GM18858 (cell line): ENCODE measurements around the gene REC114.
"Not testable (repeated sequence)": the region's sequence is repeated elsewhere in the genome, so short reads cannot be mapped to it uniquely, and the experiment has no call there.

Experiments
- ATAC-seq: cut with Tn5 transposase; IDR thresholded peaks from one replicate; pipeline ENCODE4 v1.9.1; 2021; ENCODE audit not compliant: unreplicated experiment

The REC114 gene

DNA sequence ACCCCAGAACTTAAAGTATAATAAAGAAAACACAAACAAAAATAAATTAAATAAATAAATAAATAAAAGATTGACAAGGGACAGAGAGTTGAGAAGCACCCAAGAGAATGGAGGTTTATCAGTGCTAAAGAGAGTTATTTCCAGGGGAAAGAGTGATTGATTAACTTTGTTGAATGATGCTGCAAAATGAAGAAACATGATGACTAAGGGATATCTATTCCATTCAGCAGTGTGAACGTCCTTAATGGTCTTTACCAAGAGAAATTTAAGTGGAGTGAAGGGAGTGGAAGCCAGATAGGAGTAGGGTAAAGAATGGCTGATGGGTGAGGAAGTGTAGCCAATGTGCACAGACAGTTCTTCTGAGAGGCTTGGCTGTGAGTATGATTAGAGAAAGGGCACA, 11.1 kb downstream of the REC114 start:
- ATAC-seq, result no peak

DNA sequence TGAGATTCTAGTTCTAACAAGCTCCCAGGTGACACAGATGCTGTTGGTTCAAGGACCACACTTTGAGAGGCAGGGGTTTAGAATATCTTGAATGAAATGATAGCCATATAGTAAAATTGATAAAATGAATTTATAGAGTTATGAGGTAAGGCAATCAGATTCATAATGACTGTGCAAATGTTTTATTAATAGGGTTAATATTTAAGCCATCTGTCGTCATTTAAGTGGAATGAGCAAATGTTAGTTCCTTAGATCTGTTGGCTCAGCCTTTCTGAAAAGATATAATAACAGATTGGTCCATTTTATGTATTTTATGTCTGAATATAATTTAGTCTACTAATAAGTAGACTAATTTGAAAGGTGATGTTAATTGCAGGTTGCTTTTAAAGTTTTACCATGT, 12.9 kb downstream of the REC114 start:
- ATAC-seq, result no peak

DNA sequence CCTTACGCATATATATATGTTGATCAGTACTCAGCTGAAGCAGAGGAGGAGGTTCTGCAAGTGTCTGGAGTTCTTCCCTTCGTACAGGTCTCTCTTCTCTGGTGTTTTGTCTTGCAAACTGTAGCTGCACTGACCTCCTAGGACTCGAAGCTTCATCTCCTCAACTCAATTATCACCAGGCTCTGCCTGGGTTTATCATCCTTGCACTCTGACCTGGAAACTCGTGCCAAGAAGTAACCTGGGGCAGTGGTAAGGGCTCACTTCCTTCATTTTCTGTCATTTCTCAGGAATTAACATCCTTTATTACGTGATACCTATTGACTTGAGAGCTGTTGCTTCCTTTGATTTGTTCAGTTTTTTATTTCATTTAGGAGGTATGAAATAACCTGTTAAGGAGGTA, 14.4 kb downstream of the REC114 start:
- ATAC-seq, result no peak

DNA sequence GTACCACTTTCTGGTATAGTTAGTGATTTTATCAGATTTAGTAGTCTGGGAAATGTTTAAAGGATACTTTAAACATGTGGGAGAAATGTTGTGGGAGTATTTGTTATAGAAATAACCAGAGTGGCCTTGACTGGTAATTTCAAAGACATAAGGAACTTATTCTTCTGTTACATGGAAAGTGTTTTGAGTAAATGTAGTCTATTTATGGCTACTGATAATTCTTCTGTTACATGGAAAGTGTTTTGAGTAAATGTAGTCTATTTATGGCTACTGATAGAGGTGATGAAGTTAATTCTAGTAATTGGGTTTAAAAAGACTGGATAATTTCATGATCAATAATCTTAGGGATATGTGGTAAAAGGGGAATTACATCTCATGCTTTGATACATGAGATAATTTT, 17.7 kb downstream of the REC114 start:
- ATAC-seq, result no peak

DNA sequence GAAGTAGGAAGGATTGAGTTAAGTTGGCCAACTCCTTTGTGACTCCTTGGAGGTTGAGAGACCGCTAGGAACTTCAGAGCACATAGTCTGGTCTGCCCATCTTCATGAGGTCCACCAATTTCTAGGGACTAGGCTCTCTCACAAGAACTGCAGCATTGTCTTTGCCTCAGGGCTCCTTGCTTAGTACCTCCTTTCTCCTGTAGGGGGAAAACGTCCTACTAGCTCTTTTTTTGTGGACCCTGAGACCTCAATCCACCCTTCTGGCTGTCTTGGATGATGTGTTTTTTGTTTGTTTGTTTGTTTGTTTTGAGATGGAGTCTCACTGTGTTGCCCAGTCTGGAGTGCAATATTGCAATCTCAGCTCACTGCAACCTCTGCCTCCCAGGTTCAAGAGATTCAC, 21.6 kb downstream of the REC114 start:
- ATAC-seq, result no peak

DNA sequence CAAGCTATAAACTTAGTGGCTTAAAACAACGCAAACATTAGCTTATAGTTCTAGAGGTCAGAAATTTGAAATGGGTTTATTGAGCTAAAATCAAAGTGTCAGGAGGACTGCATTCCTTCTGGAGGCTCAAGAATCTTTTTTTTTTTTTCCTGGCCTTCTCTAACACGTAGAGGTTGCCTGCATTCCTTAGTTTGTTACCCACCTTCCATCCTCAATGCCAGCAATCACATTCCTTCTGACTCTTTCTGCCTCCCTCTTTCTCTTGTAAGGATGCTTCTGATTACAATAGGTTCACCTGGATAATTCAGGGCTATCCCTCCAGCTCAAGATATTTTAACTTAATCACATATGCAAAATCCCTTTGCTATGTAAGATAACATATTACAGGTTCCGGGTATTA, 24.8 kb downstream of the REC114 start:
- ATAC-seq, result no peak

DNA sequence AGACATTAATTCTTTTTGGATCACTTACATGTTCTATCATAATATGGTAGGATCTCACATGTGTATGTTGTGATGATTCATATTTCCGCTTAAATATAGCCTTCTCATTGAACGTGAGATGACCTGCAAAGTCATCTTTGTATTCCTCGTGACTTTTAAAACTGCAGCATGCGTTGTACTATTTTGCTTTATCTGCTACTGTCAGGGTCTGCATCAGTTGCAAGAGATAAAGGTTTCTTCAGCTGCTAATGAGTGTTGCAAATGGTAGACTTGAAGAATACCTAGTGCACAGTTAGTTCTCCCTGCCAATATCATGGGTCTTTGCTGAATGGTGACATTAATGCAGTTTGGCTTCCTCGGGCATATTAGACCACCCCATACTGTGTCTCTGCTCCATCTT, 31.8 kb downstream of the REC114 start:
- ATAC-seq, result no peak

DNA sequence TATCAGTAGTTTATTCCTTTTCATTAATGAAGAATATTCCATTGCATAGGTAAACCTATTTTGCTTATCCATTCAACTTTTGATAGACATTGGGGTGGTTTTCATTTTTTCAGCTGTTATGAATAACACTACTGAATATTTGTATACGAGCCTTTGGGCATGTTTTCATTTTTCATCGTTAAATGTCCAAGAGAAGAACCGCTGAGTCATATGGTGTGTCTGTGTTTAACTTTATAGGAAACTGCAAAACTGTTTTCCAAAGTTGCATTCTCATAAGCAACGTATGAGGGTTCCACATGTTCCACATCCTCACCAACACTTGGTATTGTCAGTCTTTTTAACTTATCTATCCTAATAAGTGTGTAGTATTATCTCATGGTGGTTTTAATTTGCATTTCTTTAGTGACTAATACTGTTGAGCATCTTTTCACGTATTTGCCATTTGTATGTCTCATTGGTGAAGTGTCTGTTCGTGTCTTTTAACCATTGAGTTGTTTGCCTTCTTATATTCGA, 33.8 kb downstream of the REC114 start:
- no peak for ATAC-seq

DNA sequence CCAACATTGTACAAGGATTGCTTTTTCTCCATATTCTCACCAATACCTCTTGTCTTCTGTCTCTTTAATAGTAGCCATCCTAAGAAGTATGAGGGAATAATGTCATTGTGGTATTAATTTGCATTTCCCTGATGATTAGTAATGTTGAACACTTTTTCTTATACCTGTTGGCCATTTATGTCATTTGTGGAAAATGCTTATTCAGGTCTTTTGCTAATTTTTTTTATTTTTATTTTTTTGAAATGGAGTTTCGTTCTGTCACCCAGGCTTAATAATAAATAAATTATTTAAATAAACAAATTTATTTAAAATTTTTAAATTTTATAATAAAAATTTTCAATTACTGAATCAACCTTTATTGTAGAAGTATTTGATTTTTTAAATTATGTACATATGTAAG, 37.1 kb downstream of the REC114 start:
- ATAC-seq, result no peak

DNA sequence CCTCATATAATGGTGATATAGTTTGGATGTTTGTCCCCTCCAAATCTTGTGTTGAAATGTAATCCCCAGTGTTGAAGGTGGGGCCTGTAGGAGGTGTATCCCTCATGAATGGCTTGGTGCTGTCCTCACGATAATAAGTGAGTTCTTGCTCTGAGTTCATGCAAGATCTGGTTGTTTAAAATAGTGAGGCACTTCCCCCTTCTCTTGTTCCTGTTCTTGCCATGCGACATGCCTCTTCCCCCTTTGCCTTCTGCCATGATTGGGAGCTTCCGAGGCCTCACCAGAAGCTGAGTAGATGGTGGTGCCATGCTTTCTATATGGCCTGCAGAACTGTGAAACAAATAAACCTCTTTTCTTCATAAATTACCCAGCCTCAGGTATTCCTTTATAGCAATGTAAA, 39.2 kb downstream of the REC114 start:
- no peak for ATAC-seq

DNA sequence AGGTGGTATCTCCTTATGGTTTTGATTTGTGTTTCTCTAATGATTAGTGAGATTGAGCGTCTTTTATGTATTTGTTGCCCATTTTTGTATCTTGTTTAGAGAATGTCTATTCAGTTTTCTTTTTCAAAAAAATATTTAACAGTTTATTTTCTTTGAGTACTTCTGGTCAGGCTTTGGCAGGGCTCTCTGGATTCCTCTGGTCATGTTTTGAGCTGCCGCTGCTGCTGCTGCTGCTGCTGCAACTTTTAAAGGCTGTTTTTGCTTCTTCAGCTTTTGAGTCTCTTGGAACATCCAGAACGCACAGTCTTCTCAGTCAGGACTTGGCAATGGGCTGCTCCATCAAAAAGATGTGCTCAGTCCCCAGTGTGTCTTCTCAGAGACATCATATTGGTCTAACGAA, 40.1 kb downstream of the REC114 start:
- no peak for ATAC-seq

DNA sequence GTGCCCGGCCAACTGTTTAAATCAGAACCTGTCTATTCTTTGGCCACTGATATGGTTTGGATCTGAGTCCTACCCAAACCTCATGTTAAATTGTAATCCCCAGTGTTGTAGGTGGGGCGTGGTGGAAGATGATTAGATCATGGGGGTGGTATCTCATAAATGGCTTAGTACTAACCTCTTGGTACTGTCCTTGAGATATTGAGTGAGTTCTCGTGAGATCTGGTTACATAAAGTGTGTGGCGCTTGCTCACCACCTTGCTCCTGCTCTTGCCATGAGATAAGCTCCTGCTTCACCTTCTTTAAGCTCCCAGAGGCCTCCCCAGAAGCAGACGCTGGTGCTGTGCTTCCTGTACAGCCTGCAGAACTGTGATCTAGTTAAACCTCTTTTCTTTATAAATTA, 42.4 kb downstream of the REC114 start:
- no peak for ATAC-seq

DNA sequence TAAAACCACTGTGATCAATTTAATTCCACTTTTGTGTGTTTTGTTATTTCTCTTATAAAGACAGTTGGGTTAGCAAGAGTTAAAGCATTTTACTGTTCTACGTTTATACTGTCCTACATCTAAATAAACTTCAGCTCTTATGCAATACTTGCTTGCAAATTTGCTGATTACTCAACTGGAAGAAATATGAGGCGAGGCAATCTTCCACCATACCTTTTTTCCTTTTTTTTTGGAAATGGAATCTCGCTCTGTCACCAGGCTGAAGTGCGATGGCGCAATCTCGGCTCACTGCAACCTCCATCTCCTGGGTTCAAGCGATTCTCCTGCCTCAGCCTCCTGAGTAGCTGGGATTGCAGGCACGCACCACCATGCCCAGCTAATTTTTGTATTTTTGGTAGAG, 42.9 kb downstream of the REC114 start:
- not testable (repeated sequence) for ATAC-seq

DNA sequence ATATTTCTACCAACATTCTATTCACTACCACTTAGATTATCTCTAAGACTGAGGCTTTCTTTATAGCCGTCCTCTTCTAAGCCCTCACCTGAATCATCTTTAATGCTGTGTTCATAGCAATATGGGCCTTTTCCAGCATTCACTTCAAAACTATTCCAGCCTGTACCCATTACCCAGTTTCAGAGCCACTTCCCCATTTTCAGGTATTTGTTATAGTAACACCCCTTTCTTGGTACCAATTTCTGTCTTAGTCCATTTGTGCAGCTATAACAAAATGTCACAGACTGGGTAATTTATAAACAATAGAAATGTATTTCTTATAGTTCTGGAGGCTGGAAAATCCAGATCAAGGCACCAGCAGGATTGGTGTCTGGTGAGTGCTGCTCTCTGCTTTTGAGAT, 45.7 kb downstream of the REC114 start:
- no peak for ATAC-seq

DNA sequence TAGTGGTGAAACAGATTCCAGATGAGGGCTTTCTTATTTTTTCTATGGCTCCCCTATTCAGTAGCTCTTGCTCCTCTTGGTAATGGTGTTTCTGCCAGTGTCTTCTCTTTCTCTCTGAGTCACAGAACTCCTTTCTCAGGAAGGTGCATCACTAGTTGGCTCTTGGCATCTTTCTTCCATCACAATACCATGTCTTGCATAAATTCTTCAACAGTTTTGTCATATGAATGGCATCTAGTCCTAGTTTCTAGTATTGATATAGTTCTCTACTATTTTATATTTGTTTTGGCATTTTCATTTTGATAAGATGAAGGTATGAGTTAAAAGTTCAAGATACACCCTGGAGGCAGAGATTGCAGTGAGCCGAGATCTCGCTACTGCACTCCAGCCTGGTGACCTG, 51.0 kb downstream of the REC114 start:
- no peak for ATAC-seq

DNA sequence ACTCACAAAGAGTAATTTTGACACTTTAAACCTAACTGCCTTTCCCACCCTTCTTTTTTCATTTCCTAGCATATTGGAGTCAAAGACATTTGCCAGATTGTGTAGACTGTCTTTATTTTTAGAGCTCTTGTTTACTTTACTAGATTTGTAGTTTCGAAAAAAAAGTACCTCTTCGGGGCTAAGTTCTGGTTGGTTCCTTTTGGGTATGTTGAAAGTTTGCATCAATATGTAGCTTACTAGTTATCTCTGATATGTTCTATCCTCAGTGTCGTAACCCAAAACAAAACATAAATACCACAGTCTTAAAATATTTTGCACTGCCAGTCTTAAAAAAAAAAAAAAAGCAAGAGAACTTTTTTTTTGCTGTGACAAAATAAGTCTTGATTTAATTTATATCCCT, 52.2 kb downstream of the REC114 start:
- ATAC-seq, result no peak

DNA sequence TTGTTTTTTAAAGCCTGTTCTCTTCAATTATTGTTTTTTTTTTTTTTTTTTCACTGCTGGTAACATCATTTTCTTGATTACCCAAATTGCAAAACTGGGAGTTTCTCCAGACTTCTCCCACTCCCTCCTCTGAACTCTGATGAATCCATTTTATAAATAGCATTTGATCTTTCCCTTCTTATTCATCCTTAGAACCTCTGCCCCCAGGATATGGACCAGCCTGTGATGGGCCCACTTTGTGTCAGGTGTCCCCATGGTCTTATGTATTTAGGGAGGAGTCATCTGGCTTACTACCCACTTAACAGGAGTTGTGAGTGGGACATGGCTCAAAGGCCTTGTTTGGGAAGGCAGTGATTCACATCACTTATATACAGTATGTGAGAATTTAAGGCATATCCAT, 57.7 kb downstream of the REC114 start:
- ATAC-seq, result no peak

DNA sequence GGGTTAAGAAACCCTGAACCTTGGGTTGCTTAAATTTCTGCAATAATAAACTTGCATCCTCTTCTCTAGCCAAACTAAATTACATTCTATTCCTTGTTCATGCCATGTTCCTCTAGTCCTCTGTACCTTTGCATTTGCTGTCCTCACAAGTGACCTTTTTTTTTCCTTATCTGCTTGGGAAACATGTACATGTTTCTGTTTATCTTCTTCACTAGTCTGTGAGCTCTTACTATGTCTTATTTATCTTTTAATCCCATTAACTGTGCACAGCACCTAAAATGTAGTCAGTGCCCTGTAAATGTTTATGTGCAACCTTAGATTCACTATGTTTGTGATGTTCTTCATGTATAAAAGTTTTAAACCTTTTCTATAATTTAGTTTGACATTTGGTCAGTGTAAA, 61.9 kb downstream of the REC114 start:
- no peak for ATAC-seq

DNA sequence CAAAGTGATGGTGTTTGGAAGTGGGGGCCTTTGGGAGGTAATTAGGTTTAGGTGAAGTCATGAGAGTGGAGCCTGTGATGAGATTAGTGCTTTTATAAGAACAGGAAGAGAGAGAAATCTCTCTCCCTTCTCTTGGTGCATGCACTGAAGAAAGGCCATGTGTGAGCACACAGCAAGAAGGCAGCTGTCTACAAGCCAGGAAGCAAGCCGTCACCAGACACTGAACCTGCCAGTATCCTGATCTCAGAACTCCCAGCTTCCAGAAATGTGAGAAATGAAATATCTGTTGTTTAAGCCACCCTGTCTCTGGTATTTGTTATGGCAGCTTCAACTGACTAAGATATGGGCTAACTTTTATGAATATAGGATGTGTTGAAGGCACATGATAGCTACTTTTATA, 72.6 kb downstream of the REC114 start:
- no peak for ATAC-seq

DNA sequence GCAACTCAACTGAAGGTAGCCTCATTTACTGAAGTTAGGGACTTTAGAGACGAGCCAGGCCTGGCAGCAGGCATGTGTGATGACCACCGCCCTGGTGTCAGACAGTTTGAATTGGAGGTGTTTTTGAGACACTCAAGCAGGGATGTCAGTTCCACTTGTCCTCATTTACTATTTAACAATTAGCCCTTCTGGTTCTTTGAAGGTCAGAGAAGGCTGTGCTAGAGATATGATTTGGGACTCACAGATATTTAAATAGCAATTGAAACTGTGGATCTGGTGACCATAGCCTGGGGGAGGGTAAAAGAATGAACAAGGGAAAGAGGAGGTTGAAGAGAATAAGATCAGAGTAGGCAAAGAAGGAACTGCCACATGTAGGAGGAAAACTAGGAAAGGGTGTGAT, 74.6 kb downstream of the REC114 start:
- ATAC-seq, result no peak

DNA sequence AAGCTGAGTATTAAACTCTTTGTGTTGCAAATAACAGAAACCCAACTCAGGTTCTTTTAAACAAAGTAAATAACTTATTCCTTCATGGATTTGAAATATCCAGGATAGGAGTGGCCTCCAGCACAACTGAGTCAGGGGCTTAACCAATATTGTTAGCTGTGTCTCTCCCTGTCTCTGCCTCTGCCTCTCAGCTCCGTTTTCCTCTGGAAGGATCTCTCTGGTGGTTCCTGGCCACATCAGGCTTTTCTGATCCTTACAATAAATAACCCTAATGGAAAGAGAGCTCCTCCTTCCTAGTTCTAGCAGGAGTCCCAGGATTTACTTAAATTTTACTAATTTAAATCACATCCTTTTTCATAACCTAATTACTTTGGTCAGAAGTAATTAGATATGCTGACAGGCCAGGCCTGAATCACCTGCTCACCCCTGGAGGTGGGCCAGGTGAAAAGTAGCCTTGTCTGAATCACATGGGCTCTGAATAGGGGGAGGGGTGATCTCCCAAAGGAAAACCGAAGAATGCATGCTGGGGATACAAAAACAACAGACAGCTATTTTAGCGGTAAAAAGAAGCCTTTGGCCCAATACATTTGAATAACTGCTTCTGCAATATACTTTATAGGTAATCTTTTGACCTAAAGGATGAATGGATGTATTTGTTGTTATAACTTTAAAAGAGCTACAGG, 75.4 kb downstream of the REC114 start:
- no peak for ATAC-seq

DNA sequence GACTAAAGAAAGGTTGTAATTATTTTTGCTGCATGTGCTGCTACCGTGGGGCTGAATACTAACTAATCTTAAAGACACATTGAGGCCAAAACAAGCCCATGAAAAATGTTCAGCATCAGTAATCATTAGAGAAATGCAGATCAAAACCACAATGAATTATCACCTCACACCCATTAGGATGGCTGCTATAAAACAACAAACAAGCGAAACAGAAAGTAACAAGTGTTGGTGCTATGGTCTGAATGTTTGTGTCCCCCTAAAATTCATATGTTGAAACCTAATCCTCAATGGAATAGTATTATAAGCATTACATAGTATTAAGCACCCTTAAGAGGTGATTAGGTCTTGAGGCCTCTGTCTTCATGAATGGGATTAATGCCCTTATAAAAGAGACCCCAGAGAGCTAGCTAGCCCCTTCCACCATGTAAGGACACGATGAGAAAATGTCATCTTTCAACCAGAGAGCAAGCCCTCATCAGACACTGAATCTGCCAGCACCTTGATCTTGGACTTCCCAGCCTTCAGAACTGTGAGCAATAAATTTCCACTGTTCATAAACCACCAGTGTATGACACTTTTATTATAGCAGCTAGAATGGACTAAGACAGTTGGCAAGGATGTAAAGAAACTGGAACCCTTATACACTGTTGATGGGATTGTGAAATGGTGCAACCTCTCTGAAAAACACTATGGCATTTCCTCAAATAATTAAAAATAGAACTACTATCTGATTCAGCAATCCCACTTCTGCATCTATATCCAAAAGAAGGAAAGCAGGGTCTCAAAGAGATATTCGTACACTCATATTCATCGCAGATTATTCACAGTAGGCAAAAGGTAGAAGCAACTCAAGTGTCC, 76.1 kb downstream of the REC114 start:
- no peak for ATAC-seq
